PC-9 (cell line): Measurements from ENCODE around the gene DHRS13.

Experiments
- CTCF ChIP-seq: fragments of 200-600 bp; sonication (generic); conservative IDR thresholded peaks from 2 replicates; pipeline ENCODE4 v1.6.1; 2017; ENCODE audit warnings: mixed run types, antibody characterized with exemption, mild to moderate bottlenecking, moderate library complexity
- EZH2 ChIP-seq: fragments of 200-600 bp; sonication (generic); IDR thresholded peaks from 2 replicates; pipeline ENCODE4 v1.8.0; 2017; ENCODE audit warnings: antibody characterized with exemption, low read depth

GRCh38 chr17:28885951-28886350 is 16.9 kb downstream of the DHRS13 start:
- TF ChIP-seq EZH2 (no peak), CTCF (no peak)
